Activated naive CD4-positive, alpha-beta T cell treated with anti-CD3 and anti-CD28 coated beads, Interleukin-2, amount 50 U/mL, for 24 hours (primary cell): ENCODE data around the gene GOLGA7B.
A peak's percentile ranks its signal among the peaks of the same experiment; 100 is the strongest.

Source experiments
- H3K27ac Mint-ChIP-seq: one replicate; pipeline ENCODE4 v1.8.0; 2021; ENCODE audit warnings: mild to moderate bottlenecking, mixed read lengths
- H3K27me3 Mint-ChIP-seq: one replicate; pipeline ENCODE4 v1.8.0; 2021; ENCODE audit warnings: mixed read lengths
- H3K36me3 Mint-ChIP-seq: one replicate; pipeline ENCODE4 v1.8.0; 2021; ENCODE audit warnings: mixed read lengths
- H3K4me1 Mint-ChIP-seq: one replicate; pipeline ENCODE4 v1.8.0; 2021; ENCODE audit warnings: mixed read lengths
- H3K4me3 Mint-ChIP-seq: one replicate; pipeline ENCODE4 v1.8.0; 2021; ENCODE audit warnings: mild to moderate bottlenecking, mixed read lengths
- H3K9me3 Mint-ChIP-seq: one replicate; pipeline ENCODE4 v1.8.0; 2021; ENCODE audit warnings: mixed read lengths

The GOLGA7B gene

GRCh38 chr10:97892506-97892905 is 42.9 kb downstream of the GOLGA7B start:
- Mint-ChIP-seq H3K36me3 (no peaks in the 10 kb centered on the region), H3K27ac (no peak overlapping the region), H3K9me3 (no peaks in the 10 kb centered on the region), H3K27me3 (no peaks in the 10 kb centered on the region), H3K4me3 (no peak overlapping the region), H3K4me1 (no peaks in the 10 kb centered on the region)

GRCh38 chr10:97892939-97893338 is 43.3 kb downstream of the GOLGA7B start:
- no peaks in the 10 kb centered on the region for H3K27me3 Mint-ChIP-seq
- no peaks in the 10 kb centered on the region for H3K36me3 Mint-ChIP-seq
- H3K27ac Mint-ChIP-seq: no peak overlapping the region
- no peak overlapping the region for H3K4me3 Mint-ChIP-seq
- no peaks in the 10 kb centered on the region for H3K4me1 Mint-ChIP-seq
- H3K9me3 Mint-ChIP-seq: no peaks in the 10 kb centered on the region

DNA sequence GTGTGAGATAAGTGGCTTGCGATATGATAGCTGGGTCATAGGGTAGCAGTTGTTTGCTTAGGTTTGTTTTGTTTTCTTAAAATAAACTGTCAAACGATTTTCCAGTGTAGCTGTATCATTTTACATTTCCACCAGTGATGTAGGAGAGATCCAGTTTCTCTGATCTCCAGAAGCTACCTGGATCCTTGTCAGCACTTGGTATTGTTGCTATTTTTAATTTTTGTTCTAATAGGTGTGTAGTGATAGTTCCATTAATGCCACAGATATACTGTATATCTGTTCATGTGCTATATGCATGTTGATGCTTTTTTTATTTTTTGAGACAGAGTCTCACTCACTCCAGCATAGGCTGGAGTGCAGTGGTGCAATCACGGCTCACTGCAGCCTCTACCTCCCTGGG is 44.4 kb downstream of the GOLGA7B start:
- H3K4me3 Mint-ChIP-seq: no peak overlapping the region
- no peaks in the 10 kb centered on the region for H3K36me3 Mint-ChIP-seq
- no peaks in the 10 kb centered on the region for H3K9me3 Mint-ChIP-seq
- no peaks in the 10 kb centered on the region for H3K4me1 Mint-ChIP-seq
- no peaks in the 10 kb centered on the region for H3K27me3 Mint-ChIP-seq
- no peak overlapping the region for H3K27ac Mint-ChIP-seq

GRCh38 chr10:97895084-97895483 is 45.4 kb downstream of the GOLGA7B start:
- no peak overlapping the region for H3K4me3 Mint-ChIP-seq
- H3K4me1 Mint-ChIP-seq: no peaks in the 10 kb centered on the region
- no peaks in the 10 kb centered on the region for H3K27me3 Mint-ChIP-seq
- no peak overlapping the region for H3K27ac Mint-ChIP-seq
- no peaks in the 10 kb centered on the region for H3K36me3 Mint-ChIP-seq
- no peaks in the 10 kb centered on the region for H3K9me3 Mint-ChIP-seq

DNA sequence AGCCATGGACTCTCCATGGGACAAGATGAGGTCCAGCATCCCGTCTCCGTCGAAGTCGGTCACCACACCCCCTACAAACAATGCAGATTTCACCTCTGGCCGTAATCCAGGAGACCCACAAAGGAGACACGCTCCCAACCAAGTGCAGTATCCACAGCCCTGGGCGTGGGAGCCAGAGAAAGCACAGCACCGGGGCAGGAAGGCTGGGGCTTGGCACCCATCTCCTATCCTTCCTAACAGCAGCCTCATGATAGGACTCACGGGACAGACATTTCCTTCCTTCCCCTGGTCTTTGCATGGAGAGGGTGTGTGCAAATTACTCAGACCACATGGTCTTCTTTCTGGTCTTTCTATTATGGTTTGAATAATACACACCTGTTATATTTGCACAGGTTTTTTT is 46.3 kb downstream of the GOLGA7B start:
- H3K27ac Mint-ChIP-seq: no peak overlapping the region
- H3K9me3 Mint-ChIP-seq: no peaks in the 10 kb centered on the region
- no peak overlapping the region for H3K4me3 Mint-ChIP-seq
- no peaks in the 10 kb centered on the region for H3K4me1 Mint-ChIP-seq
- H3K36me3 Mint-ChIP-seq: no peaks in the 10 kb centered on the region
- H3K27me3 Mint-ChIP-seq: no peaks in the 10 kb centered on the region

GRCh38 chr10:97896756-97897358 is 47.2 kb downstream of the GOLGA7B start:
- H3K36me3 Mint-ChIP-seq: no peaks in the 10 kb centered on the region
- H3K9me3 Mint-ChIP-seq: no peaks in the 10 kb centered on the region
- peaks cover 4% of the 10 kb centered on the region for H3K27me3 Mint-ChIP-seq
- H3K27ac Mint-ChIP-seq: no peak overlapping the region
- H3K4me1 Mint-ChIP-seq: no peaks in the 10 kb centered on the region
- H3K4me3 Mint-ChIP-seq: no peak overlapping the region

GRCh38 chr10:97898429-97898828 is 48.8 kb downstream of the GOLGA7B start:
- Mint-ChIP-seq H3K4me1 (no peaks in the 10 kb centered on the region), H3K4me3 (no peak overlapping the region), H3K27ac (no peak overlapping the region), H3K36me3 (no peaks in the 10 kb centered on the region), H3K9me3 (no peaks in the 10 kb centered on the region), H3K27me3 (peaks cover 6% of the 10 kb centered on the region)

- Mint-ChIP-seq H3K4me3 (no peak overlapping the region), H3K27ac (no peak overlapping the region), H3K27me3 (peaks cover 9% of the 10 kb centered on the region), H3K4me1 (no peaks in the 10 kb centered on the region), H3K9me3 (no peaks in the 10 kb centered on the region), H3K36me3 (no peaks in the 10 kb centered on the region)
These were observed 51.7 kb downstream of the GOLGA7B start for GRCh38 chr10:97901381-97901780.

DNA sequence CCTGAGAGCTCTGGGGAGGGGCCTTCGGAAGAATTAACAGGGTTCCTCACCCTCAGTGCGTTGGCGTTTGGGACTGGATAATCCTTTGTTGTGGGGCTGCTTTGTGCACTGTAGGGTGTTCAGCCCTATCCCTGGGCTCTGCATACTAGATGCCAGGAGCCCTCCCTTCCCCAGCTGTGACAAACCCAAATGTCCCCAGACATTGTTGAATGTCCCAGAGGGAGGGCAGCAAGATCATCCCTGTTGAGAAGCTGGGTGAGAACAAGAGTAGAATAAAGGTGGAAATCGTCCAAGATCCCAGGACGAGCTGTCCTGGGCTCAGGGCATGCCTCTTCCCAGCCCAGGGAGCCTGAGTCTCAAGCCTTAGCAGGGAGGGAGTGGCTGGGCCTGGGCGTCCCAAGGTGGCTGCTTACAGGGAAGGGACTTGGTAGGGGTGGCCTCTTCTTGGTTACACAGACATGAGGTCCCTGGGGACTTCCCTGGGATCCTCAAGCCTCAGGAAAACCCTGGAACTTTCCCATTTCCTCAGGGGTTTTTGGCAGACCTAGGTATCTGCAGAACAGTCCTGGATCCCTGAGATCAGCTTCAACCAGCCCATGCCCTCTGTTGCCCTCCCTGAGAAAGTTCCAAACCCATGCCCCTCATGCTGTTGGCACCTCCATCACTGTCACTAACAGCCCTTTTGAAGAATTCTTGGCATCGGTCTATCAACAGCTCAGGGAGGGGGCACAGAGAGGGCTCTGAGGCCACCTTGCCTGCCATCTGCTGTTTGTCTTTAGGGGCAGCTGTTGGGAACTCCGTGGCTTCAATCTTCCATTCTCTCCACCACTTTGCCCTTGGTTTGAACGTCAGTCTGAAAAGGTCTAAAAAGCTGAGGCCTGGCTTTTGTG is 53.7 kb downstream of the GOLGA7B start:
- Mint-ChIP-seq H3K9me3 (no peaks in the 10 kb centered on the region), H3K27ac (peak overlapping the region; percentile 55), H3K36me3 (no peaks in the 10 kb centered on the region), H3K4me3 (no peak overlapping the region), H3K27me3 (peaks cover 10% of the 10 kb centered on the region), H3K4me1 (no peaks in the 10 kb centered on the region)

DNA sequence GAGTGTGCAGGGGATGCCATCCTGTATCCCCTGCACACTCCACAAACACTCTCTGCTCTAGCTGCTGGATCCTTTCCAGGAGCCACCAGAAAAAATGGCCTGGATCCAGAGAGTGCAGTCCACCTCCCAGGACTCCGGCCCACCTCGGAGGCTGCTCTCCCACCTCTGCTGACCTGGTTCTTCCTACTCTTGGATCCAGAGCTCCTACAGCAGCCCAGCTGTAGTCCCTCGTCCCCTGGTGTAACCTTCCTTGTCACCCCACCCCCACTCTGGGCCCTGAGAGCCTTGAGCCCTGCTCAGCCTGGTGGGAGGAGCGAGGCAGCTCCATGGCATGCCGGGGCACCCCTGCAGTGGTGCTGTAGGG is 54.4 kb downstream of the GOLGA7B start:
- no peaks in the 10 kb centered on the region for H3K9me3 Mint-ChIP-seq
- H3K27ac Mint-ChIP-seq: no peak overlapping the region
- no peaks in the 10 kb centered on the region for H3K36me3 Mint-ChIP-seq
- no peak overlapping the region for H3K4me3 Mint-ChIP-seq
- peaks cover 10% of the 10 kb centered on the region for H3K27me3 Mint-ChIP-seq
- no peaks in the 10 kb centered on the region for H3K4me1 Mint-ChIP-seq

- no peaks in the 10 kb centered on the region for H3K4me1 Mint-ChIP-seq
- H3K4me3 Mint-ChIP-seq: no peak overlapping the region
- peaks cover 10% of the 10 kb centered on the region for H3K27me3 Mint-ChIP-seq
- no peak overlapping the region for H3K27ac Mint-ChIP-seq
- H3K9me3 Mint-ChIP-seq: no peaks in the 10 kb centered on the region
- H3K36me3 Mint-ChIP-seq: no peaks in the 10 kb centered on the region
These were observed 54.9 kb downstream of the GOLGA7B start for GRCh38 chr10:97904576-97904975.

- Mint-ChIP-seq H3K9me3 (no peaks in the 10 kb centered on the region), H3K4me1 (no peaks in the 10 kb centered on the region), H3K27ac (no peak overlapping the region), H3K27me3 (peaks cover 10% of the 10 kb centered on the region), H3K4me3 (no peak overlapping the region), H3K36me3 (no peaks in the 10 kb centered on the region)
These were observed 55.6 kb downstream of the GOLGA7B start for GRCh38 chr10:97905276-97905675.

DNA sequence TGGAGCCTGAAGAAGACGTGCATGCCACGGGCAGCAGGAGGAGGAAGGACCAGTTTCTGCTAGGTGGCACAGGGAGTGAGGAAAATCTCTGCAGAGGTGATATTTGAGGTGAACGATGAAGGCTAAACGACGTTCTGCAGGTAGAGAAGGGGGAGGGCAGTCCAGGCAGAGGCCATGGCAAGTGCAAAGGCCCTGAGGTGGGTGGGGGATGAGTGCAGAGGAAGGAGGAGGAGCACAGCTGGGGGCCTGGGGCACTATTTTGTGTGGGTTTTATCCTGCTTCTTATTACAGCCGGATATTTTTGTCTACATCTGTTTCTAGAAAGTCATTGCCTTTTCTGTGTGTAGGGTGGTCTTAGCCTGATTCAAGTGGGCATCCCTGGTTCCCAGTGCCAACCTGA is 57.6 kb downstream of the GOLGA7B start:
- no peak overlapping the region for H3K27ac Mint-ChIP-seq
- H3K4me3 Mint-ChIP-seq: no peak overlapping the region
- H3K9me3 Mint-ChIP-seq: no peaks in the 10 kb centered on the region
- no peaks in the 10 kb centered on the region for H3K36me3 Mint-ChIP-seq
- H3K27me3 Mint-ChIP-seq: peaks cover 6% of the 10 kb centered on the region
- no peaks in the 10 kb centered on the region for H3K4me1 Mint-ChIP-seq

DNA sequence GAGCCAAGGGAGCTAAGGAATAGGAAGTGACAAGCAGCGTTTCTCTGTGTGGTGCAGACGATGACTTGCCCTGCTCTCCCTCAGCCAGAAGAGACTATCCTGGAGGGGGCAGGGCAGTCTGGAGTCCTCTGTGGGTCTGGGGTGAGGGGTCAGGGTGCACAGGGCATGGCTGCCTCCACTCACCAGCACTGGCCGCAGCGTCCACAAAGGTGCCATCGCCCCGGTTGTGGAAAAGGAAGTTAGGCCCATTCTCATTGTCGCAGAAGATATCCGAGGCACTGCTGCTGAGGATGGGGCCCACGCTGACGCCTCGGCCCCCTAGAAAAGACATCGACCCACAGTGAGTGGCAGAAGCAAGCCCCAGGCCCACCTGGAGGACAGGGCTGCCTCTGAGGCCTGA is 58.2 kb downstream of the GOLGA7B start:
- Mint-ChIP-seq H3K4me3 (no peak overlapping the region), H3K27ac (no peak overlapping the region), H3K9me3 (no peaks in the 10 kb centered on the region)

GRCh38 chr10:97910661-97911060 is 61.0 kb downstream of the GOLGA7B start:
- no peak overlapping the region for H3K27ac Mint-ChIP-seq
- H3K36me3 Mint-ChIP-seq: no peaks in the 10 kb centered on the region
- no peak overlapping the region for H3K4me3 Mint-ChIP-seq
- H3K9me3 Mint-ChIP-seq: no peaks in the 10 kb centered on the region
- peaks cover 2% of the 10 kb centered on the region for H3K27me3 Mint-ChIP-seq
- peaks cover 5% of the 10 kb centered on the region for H3K4me1 Mint-ChIP-seq

More for the DNA sequence above, 58.2 kb downstream of the GOLGA7B start:
- H3K27me3 Mint-ChIP-seq: peaks cover 6% of the 10 kb centered on the region
- H3K36me3 Mint-ChIP-seq: no peaks in the 10 kb centered on the region
- no peaks in the 10 kb centered on the region for H3K4me1 Mint-ChIP-seq

DNA sequence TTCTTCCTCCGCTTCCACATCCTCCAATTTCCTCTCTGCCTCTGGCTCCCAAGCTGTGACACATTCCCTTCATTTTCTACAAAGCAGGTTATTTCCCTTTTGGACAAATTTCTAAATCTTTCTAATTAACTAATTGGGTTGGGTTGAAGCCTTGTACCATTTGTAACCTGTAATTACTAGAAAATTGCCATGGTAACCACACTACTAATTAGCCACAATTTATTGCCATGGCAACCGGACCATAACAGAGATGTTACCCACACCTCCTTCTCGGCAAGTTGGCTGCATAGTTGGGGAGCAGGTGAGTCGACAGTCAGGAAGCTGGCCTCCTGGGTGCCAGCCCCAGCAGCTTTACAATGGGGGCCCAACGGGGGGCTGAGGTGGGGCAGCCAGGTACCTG is 61.6 kb downstream of the GOLGA7B start:
- Mint-ChIP-seq H3K9me3 (no peaks in the 10 kb centered on the region), H3K4me3 (no peak overlapping the region), H3K4me1 (peaks cover 5% of the 10 kb centered on the region), H3K27ac (no peak overlapping the region), H3K36me3 (no peaks in the 10 kb centered on the region), H3K27me3 (peaks cover 2% of the 10 kb centered on the region)
